ENCODE data around the gene ICOS.

Gene ICOS

GRCh38 chr2:204010628-204011560, 74.3 kb downstream of the ICOS start:
- DNase-seq (ENCODE audit: low read depth), result no peak
